ENCODE data around the gene TKT. TPM values are rescaled to one million over a fixed set of nuclear protein-coding genes. Genes with fewer than 3 reads are reported as not detected.

TKT gene
- total and polyA plus RNA-seq, 4 donors = 351 to 498 (median 456) TPM

DNA sequence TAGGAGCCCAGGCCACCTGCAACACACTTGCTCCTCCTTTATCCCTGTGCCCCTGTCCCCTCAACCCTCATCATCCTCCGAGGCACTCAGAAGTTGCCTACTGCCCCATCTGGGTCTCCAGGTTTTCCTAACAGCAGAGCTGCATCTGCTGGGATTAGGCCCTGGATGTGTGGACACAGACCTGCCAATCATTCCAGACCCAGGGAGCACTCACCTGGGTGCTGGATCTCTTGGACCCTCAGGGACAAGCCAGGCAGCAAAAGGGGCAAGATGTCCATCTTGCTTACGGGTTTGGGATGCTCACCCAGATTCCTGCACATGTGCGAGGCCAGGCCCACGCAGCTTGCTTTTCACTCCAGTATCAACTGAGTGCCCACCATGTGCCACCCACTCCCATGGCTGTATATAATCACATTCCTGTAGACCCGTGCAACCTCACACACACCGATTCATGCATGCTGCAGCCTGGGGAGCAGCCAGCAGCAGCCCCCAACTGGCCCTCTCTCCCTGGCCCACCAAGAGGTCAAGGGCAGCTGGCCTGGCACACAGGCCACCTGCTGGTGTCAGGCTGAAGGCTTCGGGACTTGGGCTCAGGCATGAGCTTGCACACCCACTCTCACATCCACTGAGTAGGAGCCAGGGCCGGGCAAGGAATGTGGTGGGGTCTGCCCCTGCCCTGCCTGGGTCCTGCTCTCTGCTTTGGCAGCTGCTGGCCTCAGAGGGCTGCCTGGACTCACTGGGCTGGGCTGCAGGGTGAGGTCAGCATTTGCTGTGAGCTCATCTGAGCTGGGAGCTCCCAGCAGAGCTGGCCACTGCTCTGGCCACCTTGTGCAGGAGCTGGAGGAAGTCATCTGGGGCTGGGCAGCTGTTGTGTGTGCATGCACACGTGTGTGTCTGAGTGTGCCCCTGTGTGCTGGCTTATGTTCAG, 79.9 kb downstream of the TKT start:
- H3K4me1 ChIP-seq (ENCODE audit: control insufficient read depth in 5 of 5, insufficient read depth in 5 of 5, low read length in 5 of 5) = peaks cover 0 to 7% (median 0%) of the 10 kb centered on the region in 5 donors

More for the DNA sequence above, 79.9 kb downstream of the TKT start:
- TF ChIP-seq, protein P1, sequence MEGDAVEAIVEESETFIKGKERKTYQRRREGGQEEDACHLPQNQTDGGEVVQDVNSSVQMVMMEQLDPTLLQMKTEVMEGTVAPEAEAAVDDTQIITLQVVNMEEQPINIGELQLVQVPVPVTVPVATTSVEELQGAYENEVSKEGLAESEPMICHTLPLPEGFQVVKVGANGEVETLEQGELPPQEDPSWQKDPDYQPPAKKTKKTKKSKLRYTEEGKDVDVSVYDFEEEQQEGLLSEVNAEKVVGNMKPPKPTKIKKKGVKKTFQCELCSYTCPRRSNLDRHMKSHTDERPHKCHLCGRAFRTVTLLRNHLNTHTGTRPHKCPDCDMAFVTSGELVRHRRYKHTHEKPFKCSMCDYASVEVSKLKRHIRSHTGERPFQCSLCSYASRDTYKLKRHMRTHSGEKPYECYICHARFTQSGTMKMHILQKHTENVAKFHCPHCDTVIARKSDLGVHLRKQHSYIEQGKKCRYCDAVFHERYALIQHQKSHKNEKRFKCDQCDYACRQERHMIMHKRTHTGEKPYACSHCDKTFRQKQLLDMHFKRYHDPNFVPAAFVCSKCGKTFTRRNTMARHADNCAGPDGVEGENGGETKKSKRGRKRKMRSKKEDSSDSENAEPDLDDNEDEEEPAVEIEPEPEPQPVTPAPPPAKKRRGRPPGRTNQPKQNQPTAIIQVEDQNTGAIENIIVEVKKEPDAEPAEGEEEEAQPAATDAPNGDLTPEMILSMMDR (IDR thresholded peaks at IDR 0.05; ENCODE audit: control extremely low read depth, extremely low read depth) = no peak
- H3K36me3 ChIP-seq (ENCODE audit: control insufficient read depth in 4 of 4, insufficient read depth in 4 of 4, low read length in 4 of 4) = peaks cover 0 to 46% (median 10%) of the 10 kb centered on the region in 4 donors
- ATAC-seq (ENCODE audit: insufficient read depth, low FRiP score) = no peak
- H3K4me3 ChIP-seq = no peak overlapping the region
- H3K27me3 ChIP-seq (ENCODE audit: control insufficient read depth in 3 of 3, insufficient read depth in 3 of 3, low read length in 2 of 3) = no peaks in the 10 kb centered on the region
- no peaks in the 10 kb centered on the region for H3K9me3 ChIP-seq (ENCODE audit: control insufficient read depth in 4 of 4, insufficient read depth in 3 of 4, low read length in 3 of 4)
- H3K27ac ChIP-seq (ENCODE audit: low read depth in 1 of 2, low read length in 1 of 2) = no peak overlapping the region
- WGBS, 2 donors = 79 to 88% methylated on average over 9 of the region's 9 CpGs
- no peak overlapping the region for H3K9ac ChIP-seq (ENCODE audit: insufficient read depth in 1 of 2, low read length in 2 of 2)
- DNase-seq = no peak

Small RNA genes lying within 50 kb of the gene (small RNA-seq; reads per million reads assigned to genes)
- gene RF00019 (ENCODE audit: low replicate concordance) = not detected

Other genes starting within 250 kb of the TKT start
- gene SFMBT1, start 209.9 kb downstream of the TKT start, total RNA-seq = 10 to 100 TPM; 15.5 to 19.2 TPM
- gene SFMBT1, start 209.9 kb downstream of the TKT start, polyA plus RNA-seq = 1 to 10 TPM; 3.4 to 4.0 TPM
- gene RFT1, start 125.6 kb downstream of the TKT start, total RNA-seq = 10 to 100 TPM; 21.3 to 23.1 TPM
- gene RFT1, start 125.6 kb downstream of the TKT start, polyA plus RNA-seq = 10 to 100 TPM; 10.8 to 22.0 TPM
- 10 to 100 TPM; 34.9 to 85.2 TPM for gene PRKCD, start 94.8 kb downstream of the TKT start, total RNA-seq
- 10 to 100 TPM; 47.3 to 84.5 TPM for gene PRKCD, start 94.8 kb downstream of the TKT start, polyA plus RNA-seq
- 10 to 100 TPM; 19.8 to 29.3 TPM for gene DCP1A, start 91.5 kb upstream of the TKT start, total RNA-seq
- 10 to 100 TPM in 1 of 2 donors, 1 to 10 TPM in 1; 5.9 to 10.1 TPM for gene DCP1A, start 91.5 kb upstream of the TKT start, polyA plus RNA-seq
- gene CACNA1D, start 238.6 kb upstream of the TKT start, total RNA-seq = 10 to 100 TPM; 36.9 to 96.8 TPM
- gene CACNA1D, start 238.6 kb upstream of the TKT start, polyA plus RNA-seq = 1 to 10 TPM; 2.7 to 9.3 TPM

Measured in lung (tissue), 13 donors.